Measurements from ENCODE around the gene C16orf92.

The C16orf92 gene

GRCh38 chr16:30022887-30023286 is at the start of gene C16orf92:
Gene C16orf92, plus strand, starts transcription at chr16:30023198. Its CDS starts 143 bp downstream, at chr16:30023341.
- in situ Hi-C loops (cut with HindIII; ENCODE audit: low pct_ligation_motif_present, low pct_unique_long_range_greater_than_20kb, low sequenced_read_pairs): no loop called here

GRCh38 chr16:29973384-29974246 is 49.4 kb upstream of the C16orf92 start, which contains the start of gene TAOK2:
Gene TAOK2, plus strand, starts transcription at chr16:29973868. Its CDS starts 3,905 bp downstream, at chr16:29977773.
- in situ Hi-C loops (cut with HindIII; ENCODE audit: low pct_ligation_motif_present, low pct_unique_long_range_greater_than_20kb, low sequenced_read_pairs): no loop called here
- peak; percentile 99 for DNase-seq

More at GRCh38 chr16:30022887-30023286, at the start of gene C16orf92:
- no peak for DNase-seq

GRCh38 chr16:29974291-29975133 is 48.5 kb upstream of the C16orf92 start:
- DNase-seq: no peak
- in situ Hi-C loops (cut with HindIII; ENCODE audit: low pct_ligation_motif_present, low pct_unique_long_range_greater_than_20kb, low sequenced_read_pairs): no loop called here

DNA sequence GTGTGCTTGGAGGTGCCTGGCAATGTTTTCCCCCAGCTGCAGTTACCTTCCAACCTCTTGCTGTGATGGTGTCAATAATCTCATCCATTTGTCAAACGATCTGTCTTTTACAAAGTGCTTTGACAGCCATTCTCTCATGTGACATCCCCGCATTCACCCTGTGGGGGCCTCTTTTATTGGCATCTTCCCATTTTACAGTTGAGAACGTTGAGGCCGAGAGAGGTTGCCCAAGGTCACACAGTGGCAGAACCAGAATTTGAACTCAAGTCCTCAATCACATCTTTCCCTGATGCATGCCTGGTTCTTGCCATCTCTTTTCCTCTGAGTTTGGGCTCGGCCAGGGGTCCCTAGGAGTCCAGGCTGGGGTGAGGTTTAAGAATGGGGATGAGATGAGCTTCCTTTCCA is 47.9 kb upstream of the C16orf92 start:
- DNase-seq: no peak
- in situ Hi-C loops (cut with HindIII; ENCODE audit: low pct_ligation_motif_present, low pct_unique_long_range_greater_than_20kb, low sequenced_read_pairs): no loop called here

DNA sequence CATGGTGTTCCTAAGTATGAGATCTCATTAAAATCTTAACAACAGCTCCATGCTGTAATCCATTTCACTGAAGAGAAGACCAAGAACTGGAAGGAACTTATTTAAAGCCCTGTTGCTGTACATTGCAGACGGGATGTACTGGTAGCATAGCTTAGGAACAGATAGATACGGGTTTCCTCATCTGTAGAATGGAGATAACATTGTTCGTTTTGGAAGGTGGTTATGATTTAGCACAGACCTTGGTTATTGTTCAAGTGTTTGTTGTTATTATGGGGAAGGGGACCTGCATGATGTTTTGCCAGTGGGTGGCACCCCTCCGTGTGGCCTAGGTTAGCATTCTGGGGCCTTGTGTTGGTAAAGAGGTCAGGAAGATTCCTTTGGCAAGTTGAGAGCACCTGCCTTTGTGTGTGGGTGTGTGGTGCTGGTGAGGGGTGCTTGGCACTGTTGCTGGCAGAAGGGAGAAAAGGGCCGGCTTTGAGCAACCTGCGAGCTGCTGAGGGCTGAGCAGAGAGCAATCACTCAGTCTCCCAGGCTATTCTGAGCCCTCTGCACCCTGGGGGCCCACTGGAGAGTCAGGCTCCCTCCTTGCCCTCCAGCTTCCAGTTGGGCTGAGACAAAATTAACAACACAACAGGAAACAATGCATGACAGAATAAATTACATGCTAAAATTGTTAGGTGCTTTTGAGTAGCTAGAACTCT is 47.0 kb upstream of the C16orf92 start:
- in situ Hi-C loops (cut with HindIII; ENCODE audit: low pct_ligation_motif_present, low pct_unique_long_range_greater_than_20kb, low sequenced_read_pairs): no loop called here
- DNase-seq: no peak

DNA sequence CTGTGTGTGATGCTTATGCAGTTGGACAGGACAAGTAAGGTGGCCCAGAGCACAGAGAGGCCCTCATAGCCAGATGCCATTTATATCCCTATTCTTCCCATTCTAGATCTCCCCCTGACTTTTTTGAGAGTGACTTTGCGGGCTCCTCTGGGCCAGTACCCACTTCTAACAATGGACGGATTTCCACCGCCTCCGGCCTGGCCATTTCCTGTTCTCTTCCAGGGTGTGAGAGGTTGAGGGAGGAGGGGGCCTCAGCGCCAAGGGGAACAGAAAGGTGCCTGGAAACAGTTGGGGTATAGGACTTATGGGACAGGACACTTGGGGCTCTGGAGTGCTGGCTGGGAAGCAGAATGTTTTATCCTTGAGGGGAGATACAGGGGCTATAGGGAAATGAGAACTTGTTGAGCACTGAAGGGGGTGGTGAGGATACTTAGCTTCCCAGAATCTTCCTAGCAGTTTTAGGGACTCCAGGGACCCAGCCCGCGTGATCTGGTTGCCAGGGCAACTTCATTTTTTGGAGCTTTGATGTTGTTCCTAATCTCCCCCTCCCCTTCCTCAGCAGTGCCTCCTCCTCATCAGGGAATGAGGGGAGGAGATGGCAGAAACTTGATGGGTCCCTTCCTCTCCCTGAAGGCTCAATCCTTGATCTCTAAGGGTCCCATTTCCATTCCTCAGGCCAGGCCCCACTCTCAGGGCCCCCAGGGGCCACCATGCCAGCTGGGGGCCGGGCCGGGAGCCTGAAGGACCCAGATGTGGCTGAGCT is 45.8 kb upstream of the C16orf92 start:
- in situ Hi-C loops (cut with HindIII; ENCODE audit: low pct_ligation_motif_present, low pct_unique_long_range_greater_than_20kb, low sequenced_read_pairs): no loop called here

GRCh38 chr16:29978081-29978480 is 44.9 kb upstream of the C16orf92 start:
- in situ Hi-C loops (cut with HindIII; ENCODE audit: low pct_ligation_motif_present, low pct_unique_long_range_greater_than_20kb, low sequenced_read_pairs): no loop called here
- no peak for DNase-seq

More for the DNA sequence above, 45.8 kb upstream of the C16orf92 start:
- no peak for DNase-seq

DNA sequence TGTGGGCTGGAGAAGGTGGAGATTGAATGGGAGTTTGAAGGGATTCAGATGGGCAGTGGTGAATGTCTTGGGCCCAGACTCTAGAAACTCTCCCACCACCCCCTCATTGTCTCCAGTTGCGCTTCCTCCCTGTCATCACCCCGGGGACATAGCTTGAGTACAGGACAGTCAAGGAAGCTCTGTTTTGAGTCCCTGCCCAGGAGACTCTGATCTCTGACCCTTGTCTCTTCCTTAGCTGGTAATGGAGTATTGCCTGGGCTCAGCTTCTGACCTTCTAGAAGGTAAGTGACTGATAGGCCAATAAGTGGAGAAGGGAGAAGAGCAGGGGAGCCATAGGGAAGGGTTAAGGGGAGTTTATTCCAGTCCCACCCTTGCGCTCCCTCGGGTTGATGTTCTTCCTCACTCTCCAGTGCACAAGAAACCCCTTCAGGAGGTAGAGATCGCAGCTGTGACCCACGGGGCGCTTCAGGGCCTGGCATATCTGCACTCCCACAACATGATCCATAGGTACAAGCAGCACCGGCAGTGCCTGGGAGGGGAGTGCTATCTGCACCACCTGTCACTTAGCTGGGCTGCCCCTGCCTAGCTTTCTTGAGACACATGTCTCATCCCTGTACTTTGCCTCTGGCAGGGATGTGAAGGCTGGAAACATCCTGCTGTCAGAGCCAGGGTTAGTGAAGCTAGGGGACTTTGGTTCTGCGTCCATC is 44.3 kb upstream of the C16orf92 start:
- DNase-seq: no peak
- in situ Hi-C loops (cut with HindIII; ENCODE audit: low pct_ligation_motif_present, low pct_unique_long_range_greater_than_20kb, low sequenced_read_pairs): no loop called here

DNA sequence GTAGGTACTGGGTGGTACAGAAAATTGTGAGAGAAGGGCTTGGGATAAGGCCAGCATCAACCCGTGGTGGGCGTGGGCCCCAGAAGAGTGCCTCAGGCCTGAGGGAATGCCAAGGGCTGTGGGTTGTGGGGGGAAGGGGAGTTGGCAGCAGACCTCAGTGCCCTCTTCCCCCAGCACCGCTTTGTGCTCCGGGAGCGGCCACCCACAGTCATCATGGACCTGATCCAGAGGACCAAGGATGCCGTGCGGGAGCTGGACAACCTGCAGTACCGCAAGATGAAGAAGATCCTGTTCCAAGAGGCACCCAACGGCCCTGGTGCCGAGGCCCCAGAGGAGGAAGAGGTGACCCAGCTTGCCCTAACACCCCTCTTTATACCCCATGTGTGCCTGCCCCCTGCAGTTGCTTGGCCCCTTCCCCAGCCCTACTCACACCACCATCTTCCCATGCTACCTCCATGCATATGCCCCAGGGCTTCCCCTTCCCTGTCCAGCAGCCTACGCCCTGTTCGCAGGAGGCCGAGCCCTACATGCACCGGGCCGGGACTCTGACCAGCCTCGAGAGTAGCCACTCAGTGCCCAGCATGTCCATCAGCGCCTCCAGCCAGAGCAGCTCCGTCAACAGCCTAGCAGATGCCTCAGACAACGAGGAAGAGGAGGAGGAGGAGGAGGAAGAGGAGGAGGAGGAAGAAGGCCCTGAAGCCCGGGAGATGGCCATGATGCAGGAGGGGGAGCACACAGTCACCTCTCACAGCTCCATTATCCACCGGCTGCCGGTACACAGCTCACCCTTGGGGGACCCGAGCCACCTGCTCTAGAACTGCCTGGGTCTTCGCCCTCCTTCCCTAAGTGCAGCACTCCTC is 40.2 kb upstream of the C16orf92 start:
- in situ Hi-C loops (cut with HindIII; ENCODE audit: low pct_ligation_motif_present, low pct_unique_long_range_greater_than_20kb, low sequenced_read_pairs): no loop called here
- no peak for DNase-seq

DNA sequence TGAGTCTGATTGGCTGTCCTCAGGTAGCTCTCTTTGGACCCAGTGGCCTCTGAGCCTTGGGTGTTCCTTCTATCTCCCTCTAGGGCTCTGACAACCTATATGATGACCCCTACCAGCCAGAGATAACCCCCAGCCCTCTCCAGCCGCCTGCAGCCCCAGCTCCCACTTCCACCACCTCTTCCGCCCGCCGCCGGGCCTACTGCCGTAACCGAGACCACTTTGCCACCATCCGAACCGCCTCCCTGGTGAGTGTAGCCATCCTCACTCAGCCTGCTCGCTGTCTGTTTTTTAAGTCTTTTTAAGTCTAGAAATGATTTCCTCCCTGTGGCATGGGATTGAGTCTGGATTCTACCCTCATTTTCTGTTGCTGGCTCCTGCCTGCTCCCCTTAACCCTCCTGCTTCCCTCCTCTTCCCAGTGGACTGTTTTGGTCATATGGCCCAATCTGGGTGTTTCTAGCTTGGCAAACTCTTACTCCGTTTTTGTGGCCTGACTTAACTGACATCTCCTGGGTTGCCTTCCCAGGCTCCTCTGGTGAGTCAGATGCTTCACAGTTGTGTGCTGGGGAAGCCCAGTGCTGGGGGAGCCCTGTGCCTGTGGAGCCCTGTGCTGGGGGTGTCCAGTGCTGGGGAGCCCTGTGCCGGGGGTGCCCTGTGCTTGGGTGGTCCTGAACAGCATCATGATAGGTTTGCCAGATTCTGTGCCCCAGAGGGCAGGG is 39.4 kb upstream of the C16orf92 start:
- in situ Hi-C loops (cut with HindIII; ENCODE audit: low pct_ligation_motif_present, low pct_unique_long_range_greater_than_20kb, low sequenced_read_pairs): no loop called here
- no peak for DNase-seq

- DNase-seq: no peak
- in situ Hi-C loops (cut with HindIII; ENCODE audit: low pct_ligation_motif_present, low pct_unique_long_range_greater_than_20kb, low sequenced_read_pairs): no loop called here
These were observed 38.7 kb upstream of the C16orf92 start for GRCh38 chr16:29984137-29984763.

DNA sequence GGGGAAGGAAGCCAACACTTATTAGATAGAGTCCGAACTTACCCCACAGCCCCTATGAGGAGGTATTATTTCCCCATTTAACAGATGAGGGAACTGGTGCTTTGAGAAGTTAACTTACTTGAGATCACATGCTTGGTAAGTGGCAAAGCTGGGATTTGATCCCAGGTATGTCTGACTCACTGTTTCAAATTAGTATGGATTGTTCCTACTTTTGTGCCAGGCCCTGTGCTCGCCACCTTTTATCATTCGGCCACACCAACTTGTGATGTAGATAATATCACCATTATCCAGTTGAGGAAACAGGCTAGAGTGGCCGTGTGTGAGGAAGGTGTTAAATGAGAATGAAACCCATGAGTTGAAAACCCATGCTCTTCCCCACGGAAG is 38.2 kb upstream of the C16orf92 start:
- in situ Hi-C loops (cut with HindIII; ENCODE audit: low pct_ligation_motif_present, low pct_unique_long_range_greater_than_20kb, low sequenced_read_pairs): no loop called here

DNA sequence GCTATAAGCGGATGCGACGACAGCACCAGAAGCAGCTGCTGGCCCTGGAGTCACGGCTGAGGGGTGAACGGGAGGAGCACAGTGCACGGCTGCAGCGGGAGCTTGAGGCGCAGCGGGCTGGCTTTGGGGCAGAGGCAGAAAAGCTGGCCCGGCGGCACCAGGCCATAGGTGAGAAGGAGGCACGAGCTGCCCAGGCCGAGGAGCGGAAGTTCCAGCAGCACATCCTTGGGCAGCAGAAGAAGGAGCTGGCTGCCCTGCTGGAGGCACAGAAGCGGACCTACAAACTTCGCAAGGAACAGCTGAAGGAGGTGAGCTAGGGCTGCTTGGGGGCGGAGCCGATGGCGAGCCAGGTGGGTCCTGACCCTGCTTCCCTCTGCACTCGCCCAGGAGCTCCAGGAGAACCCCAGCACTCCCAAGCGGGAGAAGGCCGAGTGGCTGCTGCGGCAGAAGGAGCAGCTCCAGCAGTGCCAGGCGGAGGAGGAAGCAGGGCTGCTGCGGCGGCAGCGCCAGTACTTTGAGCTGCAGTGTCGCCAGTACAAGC is 37.7 kb upstream of the C16orf92 start:
- DNase-seq: no peak
- in situ Hi-C loops (cut with HindIII; ENCODE audit: low pct_ligation_motif_present, low pct_unique_long_range_greater_than_20kb, low sequenced_read_pairs): no loop called here

More for the DNA sequence above, 38.2 kb upstream of the C16orf92 start:
- no peak for DNase-seq

DNA sequence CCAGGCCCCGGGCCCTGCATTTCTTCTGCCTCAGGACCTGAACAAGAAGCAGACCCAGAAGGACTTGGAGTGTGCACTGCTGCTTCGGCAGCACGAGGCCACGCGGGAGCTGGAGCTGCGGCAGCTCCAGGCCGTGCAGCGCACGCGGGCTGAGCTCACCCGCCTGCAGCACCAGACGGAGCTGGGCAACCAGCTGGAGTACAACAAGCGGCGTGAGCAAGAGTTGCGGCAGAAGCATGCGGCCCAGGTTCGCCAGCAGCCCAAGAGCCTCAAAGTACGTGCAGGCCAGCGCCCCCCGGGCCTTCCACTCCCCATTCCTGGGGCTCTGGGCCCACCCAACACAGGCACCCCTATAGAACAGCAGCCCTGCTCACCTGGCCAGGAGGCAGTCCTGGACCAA is 36.8 kb upstream of the C16orf92 start:
- in situ Hi-C loops (cut with HindIII; ENCODE audit: low pct_ligation_motif_present, low pct_unique_long_range_greater_than_20kb, low sequenced_read_pairs): no loop called here
- DNase-seq: no peak

DNA sequence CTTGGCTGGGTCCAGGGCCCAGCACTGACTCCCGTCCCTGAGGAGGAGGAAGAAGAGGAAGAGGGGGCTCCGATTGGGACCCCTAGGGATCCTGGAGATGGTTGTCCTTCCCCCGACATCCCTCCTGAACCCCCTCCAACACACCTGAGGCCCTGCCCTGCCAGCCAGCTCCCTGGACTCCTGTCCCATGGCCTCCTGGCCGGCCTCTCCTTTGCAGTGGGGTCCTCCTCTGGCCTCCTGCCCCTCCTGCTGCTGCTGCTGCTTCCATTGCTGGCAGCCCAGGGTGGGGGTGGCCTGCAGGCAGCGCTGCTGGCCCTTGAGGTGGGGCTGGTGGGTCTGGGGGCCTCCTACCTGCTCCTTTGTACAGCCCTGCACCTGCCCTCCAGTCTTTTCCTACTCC is 36.1 kb upstream of the C16orf92 start:
- in situ Hi-C loops (cut with HindIII; ENCODE audit: low pct_ligation_motif_present, low pct_unique_long_range_greater_than_20kb, low sequenced_read_pairs): no loop called here

More for the DNA sequence above, 36.1 kb upstream of the C16orf92 start:
- DNase-seq: no peak
